Fibroblast of the conjunctiva (primary cell): ENCODE data around the gene ZGPAT.
"Not testable (repeated sequence)": the region's sequence is repeated elsewhere in the genome, so short reads cannot be mapped to it uniquely, and the experiment has no call there.

Experiments
- DNase-seq: peaks from one replicate; pipeline ENCODE4 v3.0.0-alpha.2; 2010; ENCODE audit warnings: low read depth

Gene ZGPAT

DNA sequence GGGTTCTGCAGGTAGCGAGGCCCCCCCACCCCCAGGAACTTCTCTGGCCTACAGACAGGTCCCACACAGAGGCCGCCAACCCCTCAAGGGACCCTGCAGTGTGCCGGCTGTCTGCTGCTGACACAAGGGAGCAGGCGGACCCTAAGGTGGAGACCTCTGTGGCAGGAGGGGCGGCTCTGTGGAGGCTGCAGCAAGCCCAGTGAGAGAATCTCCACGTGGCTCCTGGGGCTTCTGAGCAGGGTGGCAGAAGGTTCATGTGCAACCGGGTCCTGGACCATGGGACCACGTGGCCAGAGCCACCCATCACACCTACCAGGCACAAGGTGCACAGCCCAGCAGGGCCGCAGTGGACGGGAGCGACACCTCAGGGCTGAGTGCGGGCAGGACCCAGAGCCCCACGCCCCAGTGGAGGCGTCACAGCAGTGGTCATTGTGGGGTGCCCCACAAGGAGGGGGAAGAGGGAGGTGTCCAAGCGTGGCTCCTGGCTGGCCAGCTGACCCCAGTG, 4.3 kb upstream of the ZGPAT start:
- no peak for DNase-seq

GRCh38 chr20:63703976-63704748, 3.7 kb upstream of the ZGPAT start:
- DNase-seq = no peak

DNA sequence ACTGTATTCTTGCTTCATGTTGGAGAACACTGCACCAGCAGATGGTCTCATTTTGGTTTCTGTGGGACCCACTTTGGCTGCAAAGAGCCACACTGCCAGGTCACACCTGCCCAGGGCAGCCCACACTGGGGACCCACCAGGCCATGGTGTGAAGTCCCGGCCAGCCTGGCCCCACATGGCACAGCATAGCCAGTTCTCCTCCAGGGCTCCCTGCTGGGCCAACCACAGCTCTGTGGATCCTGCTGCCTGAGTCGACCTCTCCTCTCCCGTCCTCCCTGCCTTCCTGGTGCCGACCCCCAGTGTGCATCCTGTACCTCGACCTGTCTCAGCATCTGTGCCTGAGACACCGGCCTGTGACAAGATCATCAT, 3.1 kb upstream of the ZGPAT start:
- no peak for DNase-seq

GRCh38 chr20:63705232-63706026, 2.4 kb upstream of the ZGPAT start:
- DNase-seq = no peak

- DNase-seq = no peak
Observed at GRCh38 chr20:63706027-63706695, 1.7 kb upstream of the ZGPAT start.

- DNase-seq = no peak
Observed at GRCh38 chr20:63706852-63707557, 834 bp upstream of the ZGPAT start.

DNA sequence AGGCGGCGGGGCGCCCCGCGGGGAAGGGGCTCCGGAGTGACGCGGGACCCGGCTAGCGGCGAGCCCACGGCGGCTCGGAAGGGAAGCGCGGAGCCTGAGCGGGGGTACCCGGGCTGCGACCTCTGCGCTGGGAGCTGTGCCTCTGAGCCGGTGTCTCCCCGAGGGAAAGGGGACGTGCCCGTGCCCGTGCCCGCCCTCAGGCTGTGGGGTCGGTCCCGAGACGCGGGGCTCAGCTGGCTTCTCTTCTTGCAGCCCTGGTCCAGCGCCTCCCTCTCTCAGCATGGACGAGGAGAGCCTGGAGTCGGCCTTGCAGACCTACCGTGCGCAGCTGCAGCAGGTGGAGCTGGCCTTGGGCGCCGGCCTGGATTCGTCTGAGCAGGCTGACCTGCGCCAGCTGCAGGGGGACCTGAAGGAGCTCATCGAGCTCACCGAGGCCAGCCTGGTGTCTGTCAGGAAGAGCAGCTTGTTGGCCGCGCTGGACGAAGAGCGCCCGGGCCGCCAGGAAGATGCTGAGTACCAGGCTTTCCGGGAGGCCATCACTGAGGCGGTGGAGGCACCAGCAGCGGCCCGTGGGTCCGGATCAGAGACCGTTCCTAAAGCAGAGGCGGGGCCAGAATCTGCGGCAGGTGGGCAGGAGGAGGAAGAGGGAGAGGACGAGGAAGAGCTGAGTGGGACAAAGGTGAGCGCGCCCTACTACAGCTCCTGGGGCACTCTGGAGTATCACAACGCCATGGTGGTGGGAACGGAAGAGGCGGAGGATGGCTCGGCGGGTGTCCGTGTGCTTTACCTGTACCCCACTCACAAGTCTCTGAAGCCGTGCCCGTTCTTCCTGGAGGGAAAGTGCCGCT, 686 bp downstream of the ZGPAT start:
- no peak for DNase-seq

DNA sequence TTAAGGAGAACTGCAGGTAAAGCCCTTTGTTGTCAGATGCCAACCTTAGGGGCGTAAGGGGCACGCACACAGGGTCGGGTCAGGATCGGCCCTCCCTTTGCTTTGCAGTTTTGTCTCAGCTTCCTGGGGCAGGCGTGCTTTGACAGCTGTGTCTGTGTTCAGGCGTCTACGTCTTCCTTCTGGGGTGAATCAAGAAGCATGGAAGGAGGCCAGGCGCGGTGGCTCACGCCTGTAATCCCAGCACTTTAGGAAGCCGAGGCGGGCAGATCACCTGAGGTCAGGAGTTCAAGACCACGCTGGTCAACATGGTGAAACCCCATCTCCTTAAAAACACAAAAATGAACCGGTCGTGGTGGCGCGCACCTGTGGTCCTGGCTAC, 1.3 kb downstream of the ZGPAT start:
- no peak for DNase-seq

DNA sequence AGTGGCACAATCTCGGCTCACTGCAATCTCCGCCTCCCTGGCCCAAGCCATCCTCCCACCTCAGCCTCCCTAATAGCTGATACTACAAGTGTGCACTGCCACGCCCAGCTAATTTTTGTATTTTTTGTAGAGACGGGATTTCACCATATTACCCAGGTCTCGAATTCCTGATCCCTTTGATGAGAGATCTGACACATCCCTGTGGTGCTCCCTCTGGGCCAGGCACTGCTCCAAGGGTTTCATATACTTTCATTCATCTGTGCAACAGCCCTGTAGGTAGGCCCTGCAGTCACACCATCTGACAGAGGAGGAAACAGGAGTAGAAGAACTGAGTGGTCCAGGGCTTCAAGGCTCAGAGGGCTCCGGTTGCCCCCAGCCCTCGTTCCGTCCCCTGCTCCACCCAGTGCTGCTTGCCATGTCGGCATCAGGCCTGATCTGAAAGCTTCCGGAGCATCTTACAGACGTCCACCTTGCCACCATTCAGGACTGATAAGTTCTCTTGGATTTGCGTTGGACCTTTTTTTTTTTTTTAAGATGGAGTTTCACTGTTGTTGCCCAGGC, 3.3 kb downstream of the ZGPAT start:
- no peak for DNase-seq

DNA sequence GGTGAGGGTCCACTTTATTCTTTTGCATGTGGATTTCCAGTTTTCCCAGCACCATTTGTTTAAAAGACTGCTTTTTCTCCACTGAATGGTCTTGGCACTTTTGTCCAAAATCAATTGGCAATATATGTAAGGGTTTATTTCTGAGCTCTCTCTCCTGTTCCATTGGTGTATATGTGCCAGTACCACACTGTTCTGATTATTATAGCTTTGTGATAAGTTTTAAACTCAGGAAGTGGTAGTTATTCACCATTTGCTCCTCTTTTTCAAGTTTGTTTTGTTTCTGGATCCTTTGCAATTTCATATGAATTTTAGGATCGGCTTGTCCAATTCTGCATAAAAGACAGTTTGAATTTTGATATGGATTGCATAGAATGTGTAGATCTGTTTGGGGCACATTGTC, 4.4 kb downstream of the ZGPAT start:
- DNase-seq = no peak

DNA sequence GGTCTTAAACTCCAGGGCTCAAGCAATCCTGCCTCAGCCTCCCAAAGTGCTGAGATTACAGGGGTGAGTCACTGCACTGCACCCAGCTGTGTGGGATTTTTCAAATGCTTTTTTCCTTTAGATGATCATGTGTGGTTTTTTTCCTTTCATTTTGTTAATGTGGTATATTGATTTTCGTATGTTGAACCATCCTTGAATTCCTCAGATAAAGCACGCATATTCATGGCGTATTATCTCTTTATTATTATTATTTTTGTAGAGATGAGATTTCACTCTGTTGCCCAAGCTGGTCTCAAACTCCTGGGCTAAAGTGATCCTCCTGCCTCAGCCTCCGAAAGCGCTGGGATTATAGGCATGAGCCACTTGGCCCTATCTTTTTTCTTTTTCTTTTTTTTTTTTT, 7.0 kb downstream of the ZGPAT start:
- DNase-seq = no peak

DNA sequence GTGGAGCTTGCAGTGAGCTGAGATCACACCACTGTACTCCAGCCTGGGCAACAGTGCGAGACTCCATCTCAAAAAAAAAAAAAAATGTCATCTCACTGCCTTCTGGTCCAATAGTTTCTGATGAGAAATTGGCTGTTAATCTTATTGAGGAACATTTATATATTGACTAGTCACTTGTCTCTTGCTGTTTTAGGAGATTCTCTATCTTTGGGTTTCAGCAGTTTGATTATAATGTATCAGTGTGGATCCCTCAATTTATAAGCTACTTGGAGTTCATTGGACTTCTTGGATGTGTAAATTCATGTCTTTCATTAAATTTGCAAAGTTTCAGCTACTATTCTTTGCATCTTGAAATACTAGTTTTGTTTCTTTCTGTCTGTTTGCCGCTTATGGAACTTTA, 11.2 kb downstream of the ZGPAT start:
- no peak for DNase-seq

DNA sequence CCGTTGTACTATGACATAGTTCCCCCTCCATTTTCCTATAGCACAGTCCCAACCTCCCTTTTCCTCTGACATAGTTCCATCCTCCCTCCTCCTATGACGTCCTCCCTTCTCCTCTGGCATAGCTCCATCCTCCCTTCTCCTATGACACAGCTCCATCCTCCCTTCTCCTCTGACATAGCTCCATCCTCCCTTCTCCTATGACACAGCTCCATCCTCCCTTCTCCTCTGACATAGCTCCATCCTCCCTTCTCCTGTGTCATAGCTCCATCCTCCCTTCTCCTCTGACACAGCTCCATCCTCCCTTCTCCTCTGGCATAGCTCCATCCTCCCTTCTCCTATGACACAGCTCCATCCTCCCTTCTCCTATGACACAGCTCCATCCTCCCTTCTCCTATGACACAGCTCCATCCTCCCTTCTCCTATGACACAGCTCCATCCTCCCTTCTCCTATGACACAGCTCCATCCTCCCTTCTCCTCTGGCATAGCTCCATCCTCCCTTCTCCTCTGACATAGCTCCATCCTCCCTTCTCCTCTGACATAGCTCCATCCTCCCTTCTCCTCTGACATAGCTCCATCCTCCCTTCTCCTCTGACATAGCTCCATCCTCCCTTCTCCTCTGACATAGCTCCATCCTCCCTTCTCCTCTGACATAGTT, 15.3 kb downstream of the ZGPAT start:
- DNase-seq = not testable (repeated sequence)

DNA sequence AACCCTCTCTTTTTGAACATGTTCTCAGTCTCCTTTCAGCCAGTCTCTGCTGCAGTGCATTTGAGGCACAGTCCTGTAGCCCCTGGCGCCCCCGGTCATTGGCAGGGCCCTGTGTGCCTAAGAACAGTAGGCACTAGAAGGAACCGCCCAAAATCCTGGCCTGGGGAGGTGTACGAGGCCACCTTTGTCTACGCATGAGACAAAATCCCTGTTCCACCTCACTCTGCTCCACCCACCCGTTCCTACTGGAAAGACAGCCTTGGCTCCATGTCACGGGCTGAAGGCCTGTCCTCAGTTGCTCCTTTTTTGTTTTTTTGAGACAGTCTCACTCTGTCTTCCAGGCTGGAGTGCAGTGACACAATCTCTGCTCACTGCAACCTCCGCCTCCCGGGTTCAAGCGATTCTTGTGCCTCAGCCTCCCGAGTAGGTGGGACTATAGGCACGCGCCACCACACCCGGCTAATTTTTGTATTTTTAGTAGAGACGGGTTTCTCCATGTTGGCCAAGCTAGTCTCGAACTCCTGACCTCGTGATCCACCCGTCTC, 22.4 kb downstream of the ZGPAT start:
- not testable (repeated sequence) for DNase-seq

DNA sequence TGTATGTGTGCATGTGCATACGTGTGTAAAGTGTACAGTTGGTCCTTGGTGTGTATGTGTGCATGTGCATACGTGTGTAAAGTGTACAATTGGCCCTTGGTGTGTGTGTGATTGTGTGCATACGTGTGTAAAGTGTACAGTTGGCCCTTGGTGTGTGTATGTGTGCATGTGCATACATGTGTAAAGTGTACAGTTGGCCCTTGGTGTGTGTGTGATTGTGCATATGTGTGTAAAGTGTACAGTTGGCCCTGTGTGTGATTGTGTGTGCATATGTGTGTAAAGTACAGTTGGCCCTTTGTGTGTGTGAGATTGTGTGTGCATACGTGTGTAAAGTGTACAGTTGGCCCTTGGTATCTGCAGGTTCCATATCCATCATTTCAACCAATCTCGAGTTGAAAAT, 23.6 kb downstream of the ZGPAT start:
- no peak for DNase-seq

DNA sequence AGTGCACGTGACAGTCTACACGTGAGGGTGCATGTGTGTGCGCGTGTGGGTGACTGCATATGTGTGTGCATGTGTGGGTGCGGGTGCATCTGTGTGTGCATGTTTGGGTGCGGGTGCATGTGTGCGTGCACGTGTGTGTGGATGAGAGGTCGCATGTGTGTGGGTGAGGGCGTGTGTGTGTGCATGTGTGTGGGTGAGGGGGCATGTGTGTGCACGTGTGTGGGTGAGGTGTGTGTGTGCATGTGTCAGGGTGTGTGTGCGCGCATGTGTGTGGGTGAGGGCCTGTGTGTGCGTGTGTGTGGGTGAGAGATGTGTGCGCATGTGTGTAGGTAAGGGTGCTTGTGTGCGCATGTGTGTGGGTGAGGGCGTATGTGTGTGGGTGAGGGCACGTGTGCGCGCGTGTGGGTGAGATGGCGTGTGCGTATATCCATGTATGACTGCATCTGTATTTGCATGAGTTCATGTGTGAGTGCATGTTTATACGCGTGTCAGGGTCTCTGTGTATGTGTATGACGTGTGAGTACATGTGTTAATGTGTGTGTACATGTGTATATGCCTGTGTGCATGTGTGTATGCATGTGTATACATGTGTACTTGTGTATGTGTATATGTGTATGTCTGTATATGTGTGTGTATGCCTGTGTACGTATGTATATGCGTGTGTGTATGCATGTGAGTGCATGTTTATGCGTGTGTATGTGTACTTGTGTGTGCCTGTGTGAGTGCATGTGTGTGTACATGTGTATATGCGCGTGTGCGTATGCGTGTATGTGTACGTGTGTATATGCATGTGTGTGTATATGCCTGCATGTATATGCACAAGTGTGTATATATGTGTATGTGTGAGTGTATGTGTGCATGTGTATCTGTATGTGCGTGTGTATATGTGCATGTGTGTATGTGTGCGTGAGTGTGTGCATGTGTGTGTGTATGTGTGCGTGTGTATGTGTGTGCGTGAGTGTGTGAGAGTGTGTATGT, 24.6 kb downstream of the ZGPAT start:
- no peak for DNase-seq

DNA sequence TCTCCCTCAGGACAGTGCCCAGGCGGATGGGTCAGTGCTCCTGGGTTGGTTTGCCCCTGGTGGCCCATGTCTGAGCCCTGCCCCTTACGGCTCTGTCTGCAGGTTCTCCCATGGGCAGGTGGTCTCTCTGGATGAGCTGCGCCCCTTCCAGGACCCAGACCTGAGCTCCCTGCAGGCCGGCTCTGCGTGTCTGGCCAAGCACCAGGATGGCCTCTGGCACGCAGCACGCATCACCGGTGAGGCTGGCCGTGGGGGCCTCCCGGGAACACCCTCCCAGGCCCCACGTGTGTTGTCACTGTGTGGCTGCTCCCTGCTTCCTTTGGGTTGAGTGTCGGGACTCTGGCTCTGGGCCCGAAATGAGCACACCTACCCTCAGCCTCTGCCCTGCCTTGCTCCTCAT, 25.3 kb downstream of the ZGPAT start:
- no peak for DNase-seq

GRCh38 chr20:63733579-63734081, 25.8 kb downstream of the ZGPAT start:
- DNase-seq = no peak
